ENCODE results near the gene CCDC136.

CCDC136 gene

GRCh38 chr7:128758553-128758952 is 33.2 kb upstream of the CCDC136 start:
- POLR2A ChIA-PET: no interaction called here
- CTCF ChIA-PET: interaction anchor here (0.6 to 1.4 kb wide), 3 partner anchors 12 to 124 kb away, joined by 3 to 4 read pairs (median 3); no protein-coding TSS in a partner anchor
- no peak for DNase-seq (ENCODE audit: extremely low spot score)
- TF ChIP-seq, protein P1, sequence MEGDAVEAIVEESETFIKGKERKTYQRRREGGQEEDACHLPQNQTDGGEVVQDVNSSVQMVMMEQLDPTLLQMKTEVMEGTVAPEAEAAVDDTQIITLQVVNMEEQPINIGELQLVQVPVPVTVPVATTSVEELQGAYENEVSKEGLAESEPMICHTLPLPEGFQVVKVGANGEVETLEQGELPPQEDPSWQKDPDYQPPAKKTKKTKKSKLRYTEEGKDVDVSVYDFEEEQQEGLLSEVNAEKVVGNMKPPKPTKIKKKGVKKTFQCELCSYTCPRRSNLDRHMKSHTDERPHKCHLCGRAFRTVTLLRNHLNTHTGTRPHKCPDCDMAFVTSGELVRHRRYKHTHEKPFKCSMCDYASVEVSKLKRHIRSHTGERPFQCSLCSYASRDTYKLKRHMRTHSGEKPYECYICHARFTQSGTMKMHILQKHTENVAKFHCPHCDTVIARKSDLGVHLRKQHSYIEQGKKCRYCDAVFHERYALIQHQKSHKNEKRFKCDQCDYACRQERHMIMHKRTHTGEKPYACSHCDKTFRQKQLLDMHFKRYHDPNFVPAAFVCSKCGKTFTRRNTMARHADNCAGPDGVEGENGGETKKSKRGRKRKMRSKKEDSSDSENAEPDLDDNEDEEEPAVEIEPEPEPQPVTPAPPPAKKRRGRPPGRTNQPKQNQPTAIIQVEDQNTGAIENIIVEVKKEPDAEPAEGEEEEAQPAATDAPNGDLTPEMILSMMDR (IDR thresholded peaks at IDR 0.05; ENCODE audit: control extremely low read depth, extremely low read depth, low read depth, missing control alignments): no peak

GRCh38 chr7:128759242-128759641 is 32.5 kb upstream of the CCDC136 start:
- TF ChIP-seq, protein P1 (IDR thresholded peaks at IDR 0.05; ENCODE audit: control extremely low read depth, extremely low read depth, low read depth, missing control alignments): no peak
- ChIA-PET CTCF (interaction anchor here (1.2 to 1.4 kb wide), 2 partner anchors 15 to 124 kb away, joined by 3 to 4 read pairs; no protein-coding TSS in a partner anchor), POLR2A (no interaction called here)
- DNase-seq (ENCODE audit: extremely low spot score): no peak

DNA sequence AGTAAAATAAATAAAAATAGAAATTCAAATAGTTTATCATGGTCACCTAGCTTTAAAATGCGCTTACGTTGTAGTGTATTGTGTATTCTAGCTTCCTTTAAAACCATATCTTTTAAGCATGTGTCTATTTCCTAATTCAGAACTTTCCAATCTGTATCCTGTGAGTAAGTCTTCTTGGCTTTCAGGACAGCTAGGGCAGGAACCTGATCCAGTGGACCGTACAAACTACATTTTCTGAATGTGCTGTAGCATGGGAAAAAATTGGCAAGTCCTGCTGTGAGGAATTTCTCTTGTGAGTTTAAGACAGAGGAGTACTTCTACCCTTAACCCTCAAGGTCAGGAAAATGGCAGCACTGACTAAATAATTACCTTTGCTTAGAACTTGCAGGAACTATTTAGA is 28.2 kb upstream of the CCDC136 start:
- ChIA-PET CTCF (interaction anchor here (1.0 kb wide), 1 partner anchor 119 kb away, joined by 3 read pairs; no protein-coding TSS in a partner anchor), POLR2A (no interaction called here)
- DNase-seq (ENCODE audit: extremely low spot score): no peak
- TF ChIP-seq, protein P1 (IDR thresholded peaks at IDR 0.05; ENCODE audit: control extremely low read depth, extremely low read depth, low read depth, missing control alignments): no peak

DNA sequence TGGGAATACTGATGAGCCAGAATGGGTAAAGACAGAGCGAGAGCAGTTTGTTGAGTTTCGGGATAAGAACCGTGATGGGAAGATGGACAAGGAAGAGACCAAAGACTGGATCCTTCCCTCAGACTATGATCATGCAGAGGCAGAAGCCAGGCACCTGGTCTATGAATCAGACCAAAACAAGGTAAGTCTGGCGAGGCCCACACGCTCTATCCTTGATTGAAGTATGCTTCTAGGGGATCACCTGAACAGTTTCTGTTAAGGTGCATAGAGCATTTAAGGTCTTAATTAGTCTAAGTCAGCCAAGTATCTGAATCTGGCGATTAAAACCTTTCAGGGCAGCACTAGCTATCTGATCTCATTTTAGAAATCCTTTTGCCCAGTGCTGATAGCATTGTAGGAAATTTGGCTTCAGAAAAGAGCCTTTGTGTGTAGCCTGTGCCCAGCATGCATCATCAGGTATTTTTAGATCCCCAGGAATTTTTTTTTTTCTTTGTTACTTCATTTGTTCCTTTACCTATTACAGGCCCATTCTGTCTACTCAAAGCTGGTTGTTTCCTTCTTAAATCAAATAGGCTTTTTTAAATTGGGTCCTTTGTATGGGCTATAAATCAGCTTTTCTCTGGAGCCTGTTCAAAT is 24.2 kb upstream of the CCDC136 start:
- no peak for DNase-seq (ENCODE audit: extremely low spot score)
- ChIA-PET CTCF (interaction anchor here (1.3 to 1.5 kb wide), 6 partner anchors 11 to 116 kb away, joined by 3 to 5 read pairs (median 4); no protein-coding TSS in a partner anchor), POLR2A (interaction anchor here (0.5 kb wide), 1 partner anchor 10 kb away, joined by 3 read pairs; no protein-coding TSS in a partner anchor)
- TF ChIP-seq, protein P1 (IDR thresholded peaks at IDR 0.05; ENCODE audit: control extremely low read depth, extremely low read depth, low read depth, missing control alignments): no peak

- CTCF ChIA-PET: interaction anchor here (1.3 kb wide), 2 partner anchors 12 to 16 kb away, joined by 3 read pairs; no protein-coding TSS in a partner anchor
- TF ChIP-seq, protein P1 (IDR thresholded peaks at IDR 0.05; ENCODE audit: control extremely low read depth, extremely low read depth, low read depth, missing control alignments): no peak
- no peak for DNase-seq (ENCODE audit: extremely low spot score)
- POLR2A ChIA-PET: interaction anchor here (0.7 kb wide), 1 partner anchor 12 kb away, joined by 3 read pairs; no protein-coding TSS in a partner anchor
Measured at GRCh38 chr7:128770233-128770632, 21.5 kb upstream of the CCDC136 start.

DNA sequence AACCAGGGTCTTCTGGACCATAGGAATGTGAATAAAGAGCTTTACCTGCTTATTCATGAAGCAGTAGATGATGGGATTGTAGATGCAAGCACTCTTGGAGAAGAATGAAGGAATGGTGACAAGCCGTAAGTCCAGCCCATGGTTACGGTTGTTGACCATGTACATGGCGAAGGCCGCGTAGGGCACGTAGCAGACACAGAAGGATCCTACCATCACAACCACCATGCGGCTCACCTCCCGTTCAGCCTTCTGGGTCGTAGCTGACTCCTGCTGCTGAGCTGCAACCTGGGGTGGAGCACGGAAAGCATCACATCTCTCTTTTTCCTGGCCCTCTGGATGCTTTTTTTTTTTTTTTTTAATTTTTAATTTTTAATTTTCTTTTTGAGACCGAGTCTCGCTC is 18.2 kb upstream of the CCDC136 start:
- ChIA-PET CTCF (interaction anchor here (1.5 to 2.0 kb wide), 2 partner anchors 13 to 14 kb away, joined by 4 to 5 read pairs; no protein-coding TSS in a partner anchor), POLR2A (no interaction called here)
- no peak for DNase-seq (ENCODE audit: extremely low spot score)
- TF ChIP-seq, protein P1 (IDR thresholded peaks at IDR 0.05; ENCODE audit: control extremely low read depth, extremely low read depth, low read depth, missing control alignments): no peak

Data from GM10248 (cell line).